ENCODE measurements around the gene PSPH.

PSPH gene

GRCh38 chr7:56007167-56007652 lies 44.0 kb downstream of the PSPH start:
- DNase-seq (ENCODE audit: low read depth, low spot score): no peak

GRCh38 chr7:56003749-56004148 lies 47.5 kb downstream of the PSPH start:
- no peak for DNase-seq (ENCODE audit: low read depth, low spot score)

- no peak for DNase-seq (ENCODE audit: low read depth, low spot score)
Measured at GRCh38 chr7:55996856-55997500, 54.3 kb downstream of the PSPH start.

- DNase-seq (ENCODE audit: low read depth, low spot score): no peak
Measured at GRCh38 chr7:55992346-55992745, 58.9 kb downstream of the PSPH start.

GRCh38 chr7:55983537-55983936 lies 67.7 kb downstream of the PSPH start:
- DNase-seq (ENCODE audit: low read depth, low spot score): no peak

GRCh38 chr7:55980266-55980665 lies 71.0 kb downstream of the PSPH start:
- no peak for DNase-seq (ENCODE audit: low read depth, low spot score)

- DNase-seq (ENCODE audit: low read depth, low spot score): no peak
Measured at GRCh38 chr7:55977831-55978230, 73.4 kb downstream of the PSPH start.

GRCh38 chr7:55975988-55976633 lies 75.1 kb downstream of the PSPH start:
- no peak for DNase-seq (ENCODE audit: low read depth, low spot score)

GRCh38 chr7:55973747-55974250 lies 77.4 kb downstream of the PSPH start:
- DNase-seq (ENCODE audit: low read depth, low spot score): no peak

- DNase-seq (ENCODE audit: low read depth, low spot score): no peak
Measured at GRCh38 chr7:55970978-55971377, 80.3 kb downstream of the PSPH start.

- no peak for DNase-seq (ENCODE audit: low read depth, low spot score)
Measured at GRCh38 chr7:55970561-55970960, 80.7 kb downstream of the PSPH start.

- DNase-seq (ENCODE audit: low read depth, low spot score): no peak
Measured at GRCh38 chr7:55969391-55969790, 81.9 kb downstream of the PSPH start.

- DNase-seq (ENCODE audit: low read depth, low spot score): no peak
Measured at GRCh38 chr7:55966851-55967250, 84.4 kb downstream of the PSPH start.

GRCh38 chr7:55965805-55966421 lies 85.3 kb downstream of the PSPH start:
- no peak for DNase-seq (ENCODE audit: low read depth, low spot score)

GRCh38 chr7:55965100-55965470 lies 86.2 kb downstream of the PSPH start:
- DNase-seq (ENCODE audit: low read depth, low spot score): no peak

- DNase-seq (ENCODE audit: low read depth, low spot score): no peak
Measured at GRCh38 chr7:55964261-55965099, 86.8 kb downstream of the PSPH start, which contains the start of gene NIPSNAP2. Gene NIPSNAP2, plus strand, starts transcription at chr7:55964585. Its CDS starts 25 bp downstream, at chr7:55964610.

GRCh38 chr7:55963584-55964168 lies 87.6 kb downstream of the PSPH start:
- DNase-seq (ENCODE audit: low read depth, low spot score): no peak

- DNase-seq (ENCODE audit: low read depth, low spot score): no peak
Measured at GRCh38 chr7:55962014-55962413, 89.2 kb downstream of the PSPH start.
